Endothelial cell of umbilical vein (primary cell): ENCODE measurements around the gene E2F2. TPM values are rescaled to one million over a fixed set of nuclear protein-coding genes. Genes with fewer than 3 reads are reported as not detected.

ENCODE experiments used
- BruUV-seq: library from RNA; stranded (reverse); fragments of 400-500 nt; replicated peaks from 2 replicates; lab custom pipeline; 2021; lab: Mats Ljungman, UMichigan
- CTCF ChIA-PET: fragments of 300-600, 350-600 bp; sonication (Branson Sonifier 250); formaldehyde crosslinking; loops from one replicate; lab custom pipeline; 2021; ENCODE audit warnings: antibody characterized with exemption, inconsistent platforms; lab: Charles Lee
- POLR2A ChIA-PET: fragments of 300-600, 350-600 bp; sonication (Branson Sonifier 250); formaldehyde crosslinking; loops from one replicate; lab custom pipeline; 2021; ENCODE audit warnings: antibody characterized with exemption, inconsistent platforms; lab: Charles Lee
- DNase-seq: peaks from one replicate; pipeline ENCODE4 v3.0.0-alpha.2; 2011; ENCODE audit warnings: low read depth, low spot score
- FAIRE-seq: peaks from 2 replicates; lab custom pipeline; 2011; peaks lifted over from hg19 to GRCh38; lab: Jason Lieb, UNC
- H2AFZ ChIP-seq: 2 replicates; pipeline ENCODE4 v1.6.0; 2012; ENCODE audit warnings: low read depth, low read length, control low read depth, inconsistent platforms
- H3K27ac ChIP-seq: 2 replicates; pipeline ENCODE4 v1.5.1; 2011; ENCODE audit warnings: low read depth, mild to moderate bottlenecking, control low read depth, low read length, moderate library complexity; ENCODE audit not compliant: insufficient read depth
- H3K27me3 ChIP-seq, 2 experiments: 2 replicates each; pipeline versions ENCODE4 v1.6.0 to v1.6.1; 2011; ENCODE audit warnings: low read length in 2 of 2, mixed read lengths in 1 of 2; ENCODE audit not compliant: control insufficient read depth in 2 of 2, insufficient read depth in 2 of 2
- H3K36me3 ChIP-seq, 2 experiments: 2 replicates in 1 of 2; 3 replicates in 1 of 2; pipeline ENCODE4 v1.5.1; 2011; ENCODE audit warnings: low read length in 2 of 2, mild to moderate bottlenecking in 1 of 2, moderate library complexity in 1 of 2; ENCODE audit not compliant: control insufficient read depth in 2 of 2, insufficient read depth in 2 of 2; ENCODE audit errors: extremely low read depth in 1 of 2
- H3K4me1 ChIP-seq: 3 replicates; pipeline ENCODE4 v1.5.1; 2011; ENCODE audit warnings: mild to moderate bottlenecking, low read length; ENCODE audit not compliant: control insufficient read depth, insufficient read depth; ENCODE audit errors: extremely low read depth
- H3K4me2 ChIP-seq: 2 replicates; pipeline ENCODE4 v1.6.1; 2011; ENCODE audit warnings: low read length, control low read depth, mixed read lengths; ENCODE audit not compliant: insufficient read depth
- H3K4me3 ChIP-seq, 3 experiments: fragments of 200-600 bp in 1 of 3; sonication (generic), shearing (Covaris generic) in 1 of 3; replicated peaks in 1 of 3; 2 replicates each; pipeline ENCODE4 v1.5.1; 2011 to 2016; ENCODE audit warnings: control low read depth in 3 of 3, low read length in 3 of 3, mild to moderate bottlenecking in 2 of 3, inconsistent platforms in 1 of 3, low read depth in 1 of 3, moderate library complexity in 1 of 3; ENCODE audit not compliant: insufficient read depth in 1 of 3
- H3K79me2 ChIP-seq: 2 replicates; pipeline ENCODE4 v1.6.0; 2012; ENCODE audit warnings: low read length, inconsistent platforms; ENCODE audit not compliant: control insufficient read depth, insufficient read depth
- H3K9ac ChIP-seq: replicated peaks from 2 replicates; pipeline ENCODE3; 2011; ENCODE audit warnings: low read length, control low read depth; ENCODE audit not compliant: insufficient read depth; ENCODE audit errors: extremely low read depth
- H3K9me1 ChIP-seq: replicated peaks from 3 replicates; pipeline ENCODE4 v1.6.0; 2011; ENCODE audit warnings: mild to moderate bottlenecking, low read length; ENCODE audit not compliant: control insufficient read depth, insufficient read depth; ENCODE audit errors: extremely low read depth
- H3K9me3 ChIP-seq: replicated peaks from 2 replicates; pipeline ENCODE4 v1.5.1; 2012; ENCODE audit warnings: low read length, inconsistent platforms; ENCODE audit not compliant: control insufficient read depth, insufficient read depth
- H4K20me1 ChIP-seq: replicated peaks from 2 replicates; pipeline ENCODE3; 2011; ENCODE audit warnings: mild to moderate bottlenecking, low read length; ENCODE audit not compliant: control insufficient read depth, insufficient read depth; ENCODE audit errors: extremely low read depth
- JUN ChIP-seq: IDR thresholded peaks from 2 replicates; pipeline ENCODE4 v1.6.1; 2011; ENCODE audit warnings: borderline replicate concordance, low read depth; ENCODE audit not compliant: insufficient read length, insufficient read depth
- dilution Hi-C: fragments of 300-500 bp; cut with MboI; formaldehyde crosslinking; loops from one replicate; pipeline ENCODE4 v1.15.0; 2019; ENCODE audit warnings: low sequenced_read_pairs; ENCODE audit not compliant: extremely low pct_ligation_motif_present
- intact Hi-C: fragments of 100-400 bp; cut with micrococcal nuclease; formaldehyde crosslinking; loops from one replicate; pipeline ENCODE4 v1.10.0; 2022
- polyA plus RNA-seq, 4 experiments: library from polyadenylated mRNA; depleted of rRNA in 3 of 4; stranded (reverse) in 3 of 4; unstranded in 1 of 4; fragments of >200 nt; gene quantifications; 2 replicates each; pipeline versions ENCODE4 v1.2.1 to v1.2.3, GENCODE V29; 2011 to 2012; ENCODE audit warnings: missing spikeins in 1 of 4
- total RNA-seq: library from RNA; stranded (reverse); gene quantifications from 2 replicates; pipeline ENCODE4 v1.2.3, GENCODE V29; 2021
- TF ChIP-seq, protein P1 (sequence below): IDR thresholded peaks from 2 replicates; pipeline ENCODE4 v1.6.1; 2011; ENCODE audit not compliant: insufficient read depth, insufficient read length
- TF ChIP-seq, protein P2 (sequence below), 2 donors: IDR thresholded peaks; 1 replicate in 1 of 2; 2 replicates in 1 of 2; pipeline ENCODE4 v1.5.1; 2011; ENCODE audit warnings: low read length in 2 of 2, mild to moderate bottlenecking in 2 of 2, moderate library complexity in 2 of 2, control low read depth in 1 of 2, inconsistent platforms in 1 of 2, low read depth in 1 of 2; ENCODE audit not compliant: insufficient read depth in 1 of 2; ENCODE audit errors: extremely low read depth in 1 of 2

Gene E2F2
- total and polyA plus RNA-seq, 2 donors (not counting 3 experiments of a cell fraction or from before 2014, with no cell fraction given), result 1.1 to 5.6 TPM

DNA sequence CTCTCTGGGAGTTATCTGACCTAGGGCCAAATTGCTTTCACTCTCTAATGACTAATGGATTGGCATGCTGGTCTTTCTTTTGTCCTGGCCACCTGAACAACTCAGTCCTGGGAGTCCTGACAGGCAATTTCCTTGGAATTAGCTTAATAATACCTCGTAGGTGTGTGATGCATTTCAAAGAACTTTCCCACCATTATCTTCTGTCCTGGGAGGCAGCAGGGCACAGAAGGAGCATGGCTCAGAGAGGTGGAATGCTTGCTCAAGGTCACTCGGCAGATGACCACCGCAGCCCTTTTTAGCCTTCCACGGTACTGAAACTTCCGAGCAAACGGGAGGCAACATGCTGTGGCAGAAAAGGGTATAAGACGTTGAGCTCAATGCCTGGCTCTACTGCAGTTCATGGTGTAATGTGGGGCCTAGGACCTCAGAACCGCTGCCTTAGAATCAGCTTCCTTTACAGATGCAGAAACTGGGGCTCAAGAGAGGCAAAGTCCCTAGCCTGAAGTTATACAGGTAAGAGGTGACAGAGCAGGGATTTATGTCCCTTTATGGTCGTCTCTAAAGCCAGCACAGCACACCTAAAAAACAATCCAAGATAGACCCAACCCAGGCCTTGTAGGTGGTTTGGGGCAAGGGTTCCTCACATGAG lies 25.1 kb upstream of the E2F2 start:
- peaks cover 54% of the 10 kb centered on the region for H3K4me1 ChIP-seq
- ChIA-PET CTCF (interaction anchor here (0.9 to 24.8 kb wide), 9 partner anchors 8 to 103 kb away, joined by 3 to 1069 read pairs (median 4); partner anchors contain the start of gene ASAP3), POLR2A (interaction anchor here (1.2 to 1.7 kb wide), 3 partner anchors 8 to 81 kb away, joined by 4 read pairs; no protein-coding TSS in a partner anchor)
- TF ChIP-seq, protein P1, sequence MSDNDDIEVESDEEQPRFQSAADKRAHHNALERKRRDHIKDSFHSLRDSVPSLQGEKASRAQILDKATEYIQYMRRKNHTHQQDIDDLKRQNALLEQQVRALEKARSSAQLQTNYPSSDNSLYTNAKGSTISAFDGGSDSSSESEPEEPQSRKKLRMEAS, result peak; percentile 49
- TF ChIP-seq JUN, result peak; percentile 68
- TF ChIP-seq, protein P2, sequence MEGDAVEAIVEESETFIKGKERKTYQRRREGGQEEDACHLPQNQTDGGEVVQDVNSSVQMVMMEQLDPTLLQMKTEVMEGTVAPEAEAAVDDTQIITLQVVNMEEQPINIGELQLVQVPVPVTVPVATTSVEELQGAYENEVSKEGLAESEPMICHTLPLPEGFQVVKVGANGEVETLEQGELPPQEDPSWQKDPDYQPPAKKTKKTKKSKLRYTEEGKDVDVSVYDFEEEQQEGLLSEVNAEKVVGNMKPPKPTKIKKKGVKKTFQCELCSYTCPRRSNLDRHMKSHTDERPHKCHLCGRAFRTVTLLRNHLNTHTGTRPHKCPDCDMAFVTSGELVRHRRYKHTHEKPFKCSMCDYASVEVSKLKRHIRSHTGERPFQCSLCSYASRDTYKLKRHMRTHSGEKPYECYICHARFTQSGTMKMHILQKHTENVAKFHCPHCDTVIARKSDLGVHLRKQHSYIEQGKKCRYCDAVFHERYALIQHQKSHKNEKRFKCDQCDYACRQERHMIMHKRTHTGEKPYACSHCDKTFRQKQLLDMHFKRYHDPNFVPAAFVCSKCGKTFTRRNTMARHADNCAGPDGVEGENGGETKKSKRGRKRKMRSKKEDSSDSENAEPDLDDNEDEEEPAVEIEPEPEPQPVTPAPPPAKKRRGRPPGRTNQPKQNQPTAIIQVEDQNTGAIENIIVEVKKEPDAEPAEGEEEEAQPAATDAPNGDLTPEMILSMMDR (IDR thresholded peaks at IDR 0.05; ENCODE audit: extremely low read depth in 1 of 2, insufficient read depth in 1 of 2, low read depth in 1 of 2, low read length in 2 of 2), result no peak
- dilution Hi-C loops (no loop called here), intact Hi-C loops (loop anchor here (2.0 to 5.0 kb wide), 3 partner anchors 137 to 246 kb away; partner anchors contain the start of genes ELOA and GALE)
- no peaks in the 10 kb centered on the region for H3K9me1 ChIP-seq
- DNase-seq, result peak; percentile 90
- peak overlapping the region; percentile 99 for H3K27ac ChIP-seq
- peak; percentile 83 for FAIRE-seq
- H3K4me2 ChIP-seq, result peak overlapping the region; percentile 90
- H4K20me1 ChIP-seq, result no peaks in the 10 kb centered on the region
- H3K36me3 ChIP-seq, result peaks cover 2 to 3% of the 10 kb centered on the region in 2 experiments
- H3K79me2 ChIP-seq, result peaks cover 28% of the 10 kb centered on the region
- no peaks in the 10 kb centered on the region for H3K9me3 ChIP-seq
- H3K27me3 ChIP-seq, result no peaks in the 10 kb centered on the region
- H2AFZ ChIP-seq, result no peak overlapping the region
- peak overlapping the region; percentile 99 for H3K9ac ChIP-seq
- H3K4me3 ChIP-seq, result peak overlapping the region in 1 of 3 experiments; percentile 32
- no TSS peak for BruUV-seq
